GM23338 (cell line): ENCODE results near the gene NFS1.

Experiments used
- CREB1 ChIP-seq: fragments of 250-450 bp; sonication (Bioruptor Pico); IDR thresholded peaks from 2 replicates; pipeline ENCODE4 v1.5.0; 2020; ENCODE audit warnings: low read depth, mild to moderate bottlenecking, moderate library complexity
- CTCF ChIP-seq, 2 experiments: fragments of 200-600 bp in 1 of 2; sonication (generic) in 1 of 2; conservative IDR thresholded peaks; 2 replicates each; pipeline versions ENCODE4 v1.5.1 to v1.6.1; 2016 to 2017; ENCODE audit warnings: antibody characterized with exemption in 2 of 2, low read depth in 2 of 2, mild to moderate bottlenecking in 2 of 2, moderate library complexity in 1 of 2
- POLR2AphosphoS5 ChIP-seq: IDR thresholded peaks from 2 replicates; pipeline ENCODE4 v1.6.1; 2016; ENCODE audit warnings: antibody characterized with exemption, low read depth
- REST ChIP-seq: IDR thresholded peaks from one replicate; pipeline ENCODE4 v1.6.1; 2018; ENCODE audit warnings: antibody characterized with exemption; ENCODE audit not compliant: unreplicated experiment

GRCh38 chr20:35632539-35633115 lies 66.5 kb downstream of the NFS1 start:
- TF ChIP-seq CTCF (conservative IDR thresholded peaks at IDR 0.05; ENCODE audit: low read depth in 2 of 2), result no peak
- no peak for TF ChIP-seq CREB1 (CRISPR knock-in tag)
- TF ChIP-seq POLR2AphosphoS5, result no peak
- TF ChIP-seq REST, result no peak
